ENCODE measurements around the gene CNTNAP5.

CNTNAP5 gene

GRCh38 chr2:124025171-124025580, at the start of gene CNTNAP5:
TSS of gene CNTNAP5 (plus strand) at chr2:124025287. CDS start at chr2:124025651, 364 bp downstream.
- no peak for TF ChIP-seq CTCF (IDR thresholded peaks at IDR 0.05)
- Histone ChIP-seq H3K36me3 (no peaks in the 10 kb centered on the region), H3K27ac (no peak within 1 kb of the TSS), H3K4me3 (no peak within 1 kb of the TSS), H3K4me1 (peaks cover 0 to 5% (median 0%) of the 10 kb centered on the region in 4 donors), H3K27me3 (peaks cover 0 to 32% of the 10 kb centered on the region in 2 donors), H3K9me3 (no peaks in the 10 kb centered on the region)
- intact Hi-C loops (cut with DNase I; ENCODE audit: low total_unique reads), result no loop called here
- DNase-seq, result no peak

GRCh38 chr2:123976054-123976648, 48.9 kb upstream of the CNTNAP5 start:
- Histone ChIP-seq H3K27me3 (no peaks in the 10 kb centered on the region), H3K27ac (no peak overlapping the region), H3K4me3 (no peak overlapping the region), H3K4me1 (no peaks in the 10 kb centered on the region), H3K36me3 (no peaks in the 10 kb centered on the region), H3K9me3 (no peaks in the 10 kb centered on the region)
- intact Hi-C loops (cut with DNase I; ENCODE audit: low total_unique reads), result no loop called here
- DNase-seq, result no peak
- TF ChIP-seq CTCF (IDR thresholded peaks at IDR 0.05), result no peak

- no peak overlapping the region for H3K4me3 ChIP-seq
- TF ChIP-seq CTCF (IDR thresholded peaks at IDR 0.05), result peak; percentile 22 to 33
- no peak overlapping the region for H3K27ac ChIP-seq
- no peaks in the 10 kb centered on the region for H3K27me3 ChIP-seq
- no peaks in the 10 kb centered on the region for H3K9me3 ChIP-seq
- H3K36me3 ChIP-seq, result no peaks in the 10 kb centered on the region
- no peak for DNase-seq
- no peaks in the 10 kb centered on the region for H3K4me1 ChIP-seq
- intact Hi-C loops (cut with DNase I; ENCODE audit: low total_unique reads), result no loop called here
Observed at GRCh38 chr2:123993728-123994323, 31.3 kb upstream of the CNTNAP5 start.

- Histone ChIP-seq H3K4me1 (no peaks in the 10 kb centered on the region), H3K36me3 (no peaks in the 10 kb centered on the region), H3K9me3 (no peaks in the 10 kb centered on the region), H3K27me3 (no peaks in the 10 kb centered on the region), H3K4me3 (no peak overlapping the region), H3K27ac (no peak overlapping the region)
- DNase-seq, result no peak
- no peak for TF ChIP-seq CTCF (IDR thresholded peaks at IDR 0.05)
- intact Hi-C loops (cut with DNase I; ENCODE audit: low total_unique reads), result no loop called here
Observed at GRCh38 chr2:123999681-124000080, 25.4 kb upstream of the CNTNAP5 start.

GRCh38 chr2:124001696-124002430, 23.2 kb upstream of the CNTNAP5 start:
- TF ChIP-seq CTCF (IDR thresholded peaks at IDR 0.05), result no peak
- no peaks in the 10 kb centered on the region for H3K36me3 ChIP-seq
- H3K27ac ChIP-seq, result no peak overlapping the region
- H3K4me3 ChIP-seq, result no peak overlapping the region
- no peaks in the 10 kb centered on the region for H3K27me3 ChIP-seq
- H3K9me3 ChIP-seq, result no peaks in the 10 kb centered on the region
- no peaks in the 10 kb centered on the region for H3K4me1 ChIP-seq
- DNase-seq, result no peak
- intact Hi-C loops (cut with DNase I; ENCODE audit: low total_unique reads), result no loop called here

Data from tibial artery (tissue), 4 donors.